ENCODE measurements around the gene HUS1.
"Not testable (repeated sequence)": the region's sequence is repeated elsewhere in the genome, so short reads cannot be mapped to it uniquely, and the experiment has no call there.

The HUS1 gene

DNA sequence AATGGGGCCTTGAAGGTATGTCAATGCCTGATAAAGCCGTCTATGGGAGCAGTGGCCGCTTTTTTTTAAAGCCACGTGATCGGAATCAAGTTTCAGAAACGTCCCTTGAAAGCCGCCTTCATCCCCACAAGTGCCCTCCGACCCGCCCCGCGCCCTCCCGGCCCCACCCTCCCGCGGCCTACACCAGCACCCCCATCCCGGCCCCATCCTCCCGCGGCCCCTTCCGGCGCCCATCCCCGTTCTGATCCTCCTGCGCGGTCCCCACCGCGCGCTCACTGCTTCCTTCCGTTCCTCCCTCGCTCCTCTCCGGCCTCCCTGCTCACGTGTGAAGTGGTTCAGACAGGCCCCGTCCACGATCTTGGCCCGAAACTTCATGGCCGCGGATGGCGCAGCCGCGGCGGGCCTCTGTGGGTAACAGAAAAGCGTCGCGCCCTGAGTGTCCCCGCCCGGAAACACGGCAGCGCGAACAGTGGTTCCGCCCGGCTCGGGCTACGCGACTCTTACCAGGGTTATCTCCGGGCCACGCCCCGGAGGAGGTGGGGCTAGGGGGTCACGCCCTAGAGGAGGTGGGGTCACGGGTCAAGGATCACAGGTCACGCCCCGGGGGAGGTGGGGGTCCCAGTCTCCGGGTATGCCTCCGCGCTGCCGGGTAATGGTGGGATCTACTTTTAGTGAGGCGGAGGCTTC lies at the start of gene HUS1:
Gene HUS1 (minus strand): TSS at position 471 of the 687 bp plus-strand sequence. CDS start 96 bp downstream, at position 375.
- DNase-seq, result no peak

GRCh38 chr7:48028938-48029337 lies 49.5 kb upstream of the HUS1 start, which contains the start of gene SUN3:
TSS of gene SUN3 (minus strand) at chr7:48029107. CDS start at chr7:48028938, 169 bp downstream.
- no peak for DNase-seq

DNA sequence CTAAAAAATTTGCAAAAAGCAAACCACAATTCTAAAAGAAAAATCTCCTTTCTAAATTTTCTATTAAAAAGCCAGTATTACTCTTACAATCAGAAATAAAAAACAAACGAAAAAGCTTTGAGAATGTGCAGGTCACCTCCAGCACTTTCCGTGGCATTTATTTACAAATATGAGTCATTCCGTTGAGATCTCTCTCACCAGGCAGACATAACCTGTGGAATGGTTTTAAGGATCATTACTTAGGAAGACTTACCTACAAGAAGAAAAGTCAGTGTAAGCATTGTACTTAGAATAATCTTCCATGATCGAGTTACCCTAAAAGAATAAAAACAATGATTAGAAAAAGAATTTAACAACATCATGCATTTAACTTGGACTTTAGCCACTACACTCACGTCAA lies 46.2 kb upstream of the HUS1 start:
- no peak for DNase-seq

DNA sequence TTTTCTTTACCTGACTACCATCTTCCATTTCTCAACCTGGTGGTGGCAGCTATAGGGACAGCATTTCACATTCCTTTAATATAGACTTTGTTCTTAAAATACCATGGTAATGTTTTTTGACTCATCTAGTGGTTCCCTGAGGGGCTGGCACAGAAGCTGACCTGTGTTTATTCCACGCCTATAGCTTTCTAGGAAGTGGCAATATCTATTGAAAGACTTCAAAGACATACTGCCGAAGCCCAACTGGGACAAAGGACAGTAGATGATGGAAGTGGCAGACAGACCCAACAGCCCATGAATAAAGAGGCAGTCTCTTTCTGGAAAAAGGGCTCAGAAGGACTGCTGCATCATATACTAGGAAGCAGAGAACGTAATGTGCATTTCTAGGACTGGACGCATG lies 38.3 kb upstream of the HUS1 start:
- DNase-seq, result no peak

DNA sequence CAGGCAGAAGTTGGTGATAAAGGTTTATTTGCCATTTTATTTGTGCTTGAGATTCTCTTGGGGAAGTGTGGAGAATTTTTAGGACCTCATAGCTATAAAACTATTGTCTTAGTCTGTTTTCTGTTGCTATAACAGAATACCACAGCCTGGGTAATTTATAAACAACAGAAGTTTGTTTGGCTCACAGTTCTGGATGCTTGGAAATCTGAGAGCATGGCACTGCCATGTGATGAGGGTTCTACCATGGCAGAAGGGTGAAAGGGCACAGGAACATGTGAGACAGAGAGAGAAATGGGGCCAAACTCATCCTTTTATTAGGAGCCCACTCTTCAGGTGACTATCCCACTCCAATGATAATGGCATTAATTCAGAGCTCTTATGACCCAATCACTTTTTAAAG lies 37.2 kb upstream of the HUS1 start:
- no peak for DNase-seq

- DNase-seq, result no peak
Measured at GRCh38 chr7:48011951-48012350, 32.5 kb upstream of the HUS1 start.

DNA sequence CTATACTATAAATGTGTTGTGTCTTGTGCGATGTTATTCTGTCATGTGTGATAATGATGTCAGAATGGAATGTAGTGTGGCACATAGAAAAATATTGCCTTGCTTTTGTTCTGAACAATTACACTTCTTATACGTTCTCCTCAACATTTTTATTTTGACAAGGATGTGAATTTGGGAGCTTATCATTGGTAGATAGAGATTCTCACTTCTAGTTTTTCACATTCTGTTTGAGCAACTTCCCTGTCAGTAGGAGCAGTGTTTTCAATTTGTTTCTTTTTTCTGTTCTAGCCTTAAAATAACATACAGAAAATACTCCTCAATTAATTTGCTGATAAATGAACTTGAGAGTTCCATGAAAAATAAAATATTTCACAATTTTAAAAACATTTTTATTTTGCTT lies 31.9 kb upstream of the HUS1 start:
- no peak for DNase-seq

DNA sequence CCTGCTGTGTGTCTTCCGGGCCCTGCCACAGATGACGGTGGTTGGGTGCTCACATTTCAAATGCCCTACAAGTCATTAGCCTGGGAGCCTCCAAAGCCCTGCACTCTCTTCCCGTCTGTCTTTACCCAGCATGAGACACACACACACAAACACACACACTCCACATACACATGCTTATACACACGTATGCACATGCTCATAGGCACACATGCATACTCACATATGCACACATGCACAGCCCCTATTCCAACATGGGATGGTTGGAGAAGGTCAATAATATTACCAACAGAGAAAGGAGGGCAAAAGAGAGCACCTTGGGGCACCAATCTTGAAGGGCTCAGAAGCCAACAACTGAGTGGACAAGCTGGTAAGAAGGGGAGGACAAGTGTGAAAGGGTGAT lies 30.5 kb upstream of the HUS1 start:
- no peak for DNase-seq

GRCh38 chr7:48009257-48009656 lies 29.8 kb upstream of the HUS1 start:
- no peak for DNase-seq

GRCh38 chr7:48006866-48007265 lies 27.5 kb upstream of the HUS1 start:
- DNase-seq, result no peak

DNA sequence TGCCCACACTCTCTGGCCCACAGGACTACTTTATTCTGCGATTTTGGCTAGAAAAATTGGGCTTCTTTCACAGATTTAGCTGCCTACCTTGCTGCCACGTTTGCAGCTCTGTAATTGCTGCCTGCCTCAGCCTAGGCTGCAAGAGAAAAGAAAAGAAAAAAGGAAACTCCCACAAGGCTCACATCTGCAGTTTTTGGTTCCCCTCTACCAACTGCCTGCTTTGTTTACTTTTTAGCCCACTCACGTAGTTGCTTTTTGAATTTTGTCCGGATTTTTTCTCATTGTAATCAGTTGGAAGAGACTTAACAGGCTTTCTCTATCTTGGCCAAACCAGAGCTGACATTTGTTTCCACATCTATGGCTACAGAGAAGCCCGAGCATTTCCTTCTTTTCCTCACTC lies 25.2 kb upstream of the HUS1 start:
- DNase-seq, result no peak

DNA sequence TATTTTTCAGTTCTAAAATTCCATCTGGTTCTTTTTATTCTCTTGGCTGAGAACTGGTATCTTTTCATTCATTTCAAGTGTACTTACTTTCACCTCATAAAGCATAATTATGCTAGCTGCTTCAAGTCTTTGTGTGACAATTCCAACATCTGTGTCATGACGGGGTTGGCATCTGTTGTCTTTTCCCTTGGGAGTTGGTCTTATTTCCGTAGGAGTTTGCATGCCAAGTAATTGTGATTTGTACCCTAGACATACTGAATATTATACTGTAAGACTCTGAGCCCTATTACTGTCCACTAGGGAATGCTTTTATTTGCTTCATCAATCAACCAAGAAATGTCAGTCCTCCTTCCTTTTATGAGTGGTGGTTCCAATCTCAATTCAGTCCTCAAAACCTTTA lies 24.6 kb upstream of the HUS1 start:
- DNase-seq, result no peak

DNA sequence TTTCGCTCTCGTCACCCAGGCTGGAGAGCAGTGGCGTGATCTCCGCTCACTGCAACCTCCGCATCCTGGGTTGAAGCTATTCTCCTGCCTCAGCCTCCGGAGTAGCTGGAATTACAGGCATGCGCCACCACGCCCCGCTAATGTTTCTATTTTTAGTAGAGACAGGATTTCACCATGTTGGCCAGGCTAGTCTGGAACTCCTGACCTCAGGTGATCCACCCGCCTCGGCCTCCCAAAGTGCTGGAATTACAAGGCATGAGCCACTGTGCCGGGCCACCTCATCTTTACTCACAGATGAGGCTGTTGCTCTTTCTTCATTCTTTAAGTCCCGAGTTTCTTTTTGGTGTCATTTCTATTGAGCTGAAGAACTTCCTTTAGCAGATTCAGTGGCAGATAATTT lies 20.7 kb upstream of the HUS1 start:
- DNase-seq, result not testable (repeated sequence)

- DNase-seq, result no peak
Measured at GRCh38 chr7:47999413-47999812, 20.0 kb upstream of the HUS1 start.

GRCh38 chr7:47992446-47992845 lies 13.0 kb upstream of the HUS1 start:
- no peak for DNase-seq

DNA sequence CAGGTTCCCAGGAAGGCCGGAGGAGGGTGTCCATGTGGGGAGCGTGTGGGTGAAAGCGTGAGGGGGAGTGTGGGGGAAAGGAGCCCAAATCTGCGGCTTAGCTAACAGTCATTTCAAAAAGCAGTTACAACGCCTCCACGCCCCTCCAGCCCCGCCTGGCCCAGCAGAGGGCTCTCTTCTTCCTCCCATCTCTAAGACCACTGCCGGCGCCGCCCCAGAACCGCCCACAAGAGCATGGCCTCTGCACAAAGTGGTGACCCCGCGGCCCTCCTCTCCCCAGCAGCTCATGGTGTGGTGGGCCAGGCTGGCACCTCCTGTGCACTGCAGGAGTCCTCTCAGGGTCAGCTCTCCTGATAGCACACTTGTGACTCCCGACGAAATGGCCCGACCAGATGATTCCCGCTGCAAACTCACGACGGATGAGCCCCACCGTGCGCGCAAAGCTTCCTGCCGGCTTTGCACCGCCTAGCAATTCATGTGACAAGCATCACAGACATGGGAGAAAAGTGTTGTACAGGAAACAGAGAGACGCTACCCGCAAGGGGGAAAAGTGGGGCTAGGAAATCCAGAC lies 12.4 kb upstream of the HUS1 start:
- no peak for DNase-seq

GRCh38 chr7:47991270-47991669 lies 11.9 kb upstream of the HUS1 start:
- no peak for DNase-seq

DNA sequence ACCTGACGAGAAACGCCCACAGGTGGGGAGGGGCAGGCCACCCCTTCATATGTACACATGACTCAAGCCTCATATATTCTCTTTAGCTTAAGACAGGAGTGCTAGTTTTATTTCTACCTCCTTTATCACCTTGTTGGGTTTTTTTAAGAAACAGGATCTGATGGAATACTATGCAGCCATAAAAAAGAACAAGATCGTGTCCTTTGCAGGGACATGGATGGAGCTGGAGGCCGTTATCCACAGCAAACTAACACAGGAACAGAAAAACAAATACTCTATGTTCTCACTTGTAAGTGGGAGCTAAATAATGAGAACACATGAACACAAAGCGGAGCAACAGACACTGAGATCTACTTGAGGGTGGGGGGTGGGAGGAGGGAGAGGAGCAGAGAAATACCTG lies 11.2 kb upstream of the HUS1 start:
- no peak for DNase-seq

GRCh38 chr7:47989607-47990400 lies 10.4 kb upstream of the HUS1 start:
- not testable (repeated sequence) for DNase-seq

- DNase-seq, result no peak
Measured at GRCh38 chr7:47988496-47989386, 9.3 kb upstream of the HUS1 start.

DNA sequence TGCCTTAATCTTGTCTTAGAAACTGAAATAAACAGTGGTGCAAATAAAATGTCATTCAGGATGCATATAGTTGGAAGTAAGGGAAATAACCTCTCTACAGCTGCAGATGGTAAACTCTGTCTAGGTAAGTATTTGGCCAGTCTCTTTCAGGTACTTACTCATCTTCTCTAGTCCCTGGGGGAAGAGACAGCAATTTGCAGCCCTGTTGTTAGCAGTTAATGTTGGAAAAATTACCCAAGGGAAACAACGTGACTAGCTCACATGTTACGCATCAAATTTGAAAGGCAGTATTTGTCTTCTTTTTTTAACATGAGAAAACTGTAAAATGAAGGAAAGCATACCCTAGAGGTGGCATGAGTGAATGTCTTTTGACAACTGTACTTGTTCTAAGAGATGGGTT lies 3.2 kb upstream of the HUS1 start:
- DNase-seq, result no peak

- DNase-seq, result not testable (repeated sequence)
Measured at GRCh38 chr7:47980648-47981047, 1.2 kb upstream of the HUS1 start.

GRCh38 chr7:47979832-47980181 lies 392 bp upstream of the HUS1 start:
- no peak for DNase-seq
